AG10803 (cell line): Measurements from ENCODE around the gene EFNA3.

Source experiments
- DNase-seq: peaks from one replicate; pipeline ENCODE4 v3.0.0; 2010; ENCODE audit warnings: low read depth
- H3K4me3 ChIP-seq: 2 replicates; pipeline ENCODE4 v1.5.1; 2011; ENCODE audit warnings: mild to moderate bottlenecking, low read length, control low read depth
- CTCF ChIP-seq: conservative IDR thresholded peaks from 2 replicates; pipeline ENCODE4 v1.5.1; 2011; ENCODE audit warnings: mild to moderate bottlenecking, low read length, control low read depth, inconsistent platforms

EFNA3 gene

GRCh38 chr1:155079487-155080311 lies 1.1 kb downstream of the EFNA3 start:
- no peak overlapping the region for H3K4me3 ChIP-seq
- TF ChIP-seq CTCF: no peak

GRCh38 chr1:155080312-155081228 lies 1.9 kb downstream of the EFNA3 start:
- no peak overlapping the region for H3K4me3 ChIP-seq
- no peak for DNase-seq
- no peak for TF ChIP-seq CTCF

More at GRCh38 chr1:155079487-155080311, 1.1 kb downstream of the EFNA3 start:
- DNase-seq: no peak

- no peak for DNase-seq
- TF ChIP-seq CTCF: no peak
- H3K4me3 ChIP-seq: no peak overlapping the region
Observed at GRCh38 chr1:155081472-155082300, 3.0 kb downstream of the EFNA3 start.

GRCh38 chr1:155082301-155083051 lies 3.8 kb downstream of the EFNA3 start:
- H3K4me3 ChIP-seq: no peak overlapping the region
- TF ChIP-seq CTCF: no peak
- DNase-seq: no peak

GRCh38 chr1:155083052-155083541 lies 4.5 kb downstream of the EFNA3 start:
- TF ChIP-seq CTCF: no peak
- DNase-seq: no peak
- no peak overlapping the region for H3K4me3 ChIP-seq
